Measurements from ENCODE around the gene FAM53B.

GRCh38 chr10:124699471-124700292, 44.5 kb downstream of the FAM53B start:
- TF ChIP-seq RAD21 (IDR thresholded peaks at IDR 0.05; ENCODE audit: low read length) (no peak), NFIC (IDR thresholded peaks at IDR 0.05; ENCODE audit: borderline replicate concordance) (no peak), CTCF (IDR thresholded peaks at IDR 0.05) (no peak), FOXJ3 (CRISPR knock-in tag; IDR thresholded peaks at IDR 0.05) (no peak)
